ENCODE data around the gene EPS8L2. TPM values are rescaled to one million over a fixed set of nuclear protein-coding genes. Genes with fewer than 3 reads are reported as not detected.

EPS8L2 gene
- total and polyA plus RNA-seq, 9 of the 15 experiments (the other 6 are each of a cell fraction or from before 2014, with no cell fraction given): 0.75 to 17.0 (median 3.7) TPM

DNA sequence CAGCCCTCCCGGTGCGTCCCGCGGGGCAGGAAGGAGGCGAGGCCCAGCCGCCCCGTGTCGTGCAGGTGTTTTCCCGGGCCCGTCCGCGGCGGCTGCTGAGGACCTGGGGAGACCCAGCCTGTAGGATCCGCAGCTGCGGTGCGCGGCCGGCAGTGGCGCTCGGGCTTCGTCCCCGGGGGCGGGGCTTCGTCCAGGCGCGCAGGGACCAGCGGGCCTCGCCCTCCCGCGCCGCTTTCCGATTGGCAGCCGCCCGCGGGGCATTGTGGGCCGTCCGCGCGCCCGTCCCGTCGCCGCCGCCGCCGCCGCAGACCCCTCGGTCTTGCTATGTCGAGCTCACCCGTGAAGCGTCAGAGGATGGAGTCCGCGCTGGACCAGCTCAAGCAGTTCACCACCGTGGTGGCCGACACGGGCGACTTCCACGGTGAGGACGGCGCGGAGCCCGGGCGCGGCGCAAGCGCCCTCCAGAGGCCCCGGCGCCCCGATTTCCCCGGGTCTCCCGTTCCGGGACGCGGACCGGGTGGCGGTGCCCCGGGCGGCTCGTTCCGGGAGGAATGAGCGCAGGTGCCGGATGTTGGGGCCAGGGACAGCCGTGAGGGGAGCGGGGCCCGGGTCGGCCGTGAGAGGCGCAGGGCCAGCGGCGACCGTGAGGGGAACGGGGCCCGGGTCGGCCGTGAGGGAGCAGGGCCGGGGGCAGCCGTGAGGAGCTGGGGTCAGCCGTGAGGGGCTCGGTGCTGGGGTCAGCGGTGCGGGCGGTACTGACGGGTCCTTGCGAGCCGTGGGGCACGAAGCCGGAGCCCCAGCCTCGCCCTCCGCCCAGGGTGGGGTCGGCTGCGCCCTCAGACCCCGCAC, 41.4 kb downstream of the EPS8L2 start, which contains the start of gene TALDO1 (continued):
- TF ChIP-seq TOE1 (IDR thresholded peaks at IDR 0.05; ENCODE audit: borderline replicate concordance): no peak
- TF ChIP-seq TOE1 (CRISPR knock-in tag; IDR thresholded peaks at IDR 0.05; ENCODE audit: borderline replicate concordance, low read depth): no peak
- no peak for TF ChIP-seq ZSCAN29 (IDR thresholded peaks at IDR 0.05)
- 0 out of 2 replicates have a peak, but pooled peaks have one; percentile 61 for TF ChIP-seq RBM14 (IDR thresholded peaks at IDR 0.05; ENCODE audit: borderline replicate concordance, insufficient read depth, low read depth, low read length)
- no peak for TF ChIP-seq SMARCE1 (IDR thresholded peaks at IDR 0.05)
- TF ChIP-seq PTTG1 (tag; IDR thresholded peaks at IDR 0.05; ENCODE audit: low read depth): no peak
- TF ChIP-seq SMARCA5 (IDR thresholded peaks at IDR 0.05): no peak
- TF ChIP-seq, protein P1, sequence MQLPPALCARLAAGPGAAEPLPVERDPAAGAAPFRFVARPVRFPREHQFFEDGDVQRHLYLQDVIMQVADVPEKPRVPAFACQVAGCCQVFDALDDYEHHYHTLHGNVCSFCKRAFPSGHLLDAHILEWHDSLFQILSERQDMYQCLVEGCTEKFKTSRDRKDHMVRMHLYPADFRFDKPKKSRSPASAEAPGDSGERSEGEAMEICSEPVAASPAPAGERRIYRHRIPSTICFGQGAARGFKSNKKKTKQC (CRISPR knock-in tag; IDR thresholded peaks at IDR 0.05): no peak; the same call in none of the 2 replicates
- no peak for TF ChIP-seq SNRNP70 (optimal IDR thresholded peaks at IDR 0.05; ENCODE audit: low read depth, low read length)
- TF ChIP-seq FOXP1 (CRISPR knock-in tag; IDR thresholded peaks at IDR 0.05): peak; percentile 62; the same call in 1 of the 2 replicates
- TF ChIP-seq DNMT1 (IDR thresholded peaks at IDR 0.05): no peak
- no peak for TF ChIP-seq PRMT5 (CRISPR knock-in tag; IDR thresholded peaks at IDR 0.05)
- no peak for TF ChIP-seq NEUROD1 (IDR thresholded peaks at IDR 0.05; ENCODE audit: borderline replicate concordance, low read depth, low read length, partially characterized antibody)
- TF ChIP-seq, protein P2, sequence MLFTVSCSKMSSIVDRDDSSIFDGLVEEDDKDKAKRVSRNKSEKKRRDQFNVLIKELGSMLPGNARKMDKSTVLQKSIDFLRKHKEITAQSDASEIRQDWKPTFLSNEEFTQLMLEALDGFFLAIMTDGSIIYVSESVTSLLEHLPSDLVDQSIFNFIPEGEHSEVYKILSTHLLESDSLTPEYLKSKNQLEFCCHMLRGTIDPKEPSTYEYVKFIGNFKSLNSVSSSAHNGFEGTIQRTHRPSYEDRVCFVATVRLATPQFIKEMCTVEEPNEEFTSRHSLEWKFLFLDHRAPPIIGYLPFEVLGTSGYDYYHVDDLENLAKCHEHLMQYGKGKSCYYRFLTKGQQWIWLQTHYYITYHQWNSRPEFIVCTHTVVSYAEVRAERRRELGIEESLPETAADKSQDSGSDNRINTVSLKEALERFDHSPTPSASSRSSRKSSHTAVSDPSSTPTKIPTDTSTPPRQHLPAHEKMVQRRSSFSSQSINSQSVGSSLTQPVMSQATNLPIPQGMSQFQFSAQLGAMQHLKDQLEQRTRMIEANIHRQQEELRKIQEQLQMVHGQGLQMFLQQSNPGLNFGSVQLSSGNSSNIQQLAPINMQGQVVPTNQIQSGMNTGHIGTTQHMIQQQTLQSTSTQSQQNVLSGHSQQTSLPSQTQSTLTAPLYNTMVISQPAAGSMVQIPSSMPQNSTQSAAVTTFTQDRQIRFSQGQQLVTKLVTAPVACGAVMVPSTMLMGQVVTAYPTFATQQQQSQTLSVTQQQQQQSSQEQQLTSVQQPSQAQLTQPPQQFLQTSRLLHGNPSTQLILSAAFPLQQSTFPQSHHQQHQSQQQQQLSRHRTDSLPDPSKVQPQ (CRISPR knock-in tag; IDR thresholded peaks at IDR 0.05; ENCODE audit: borderline replicate concordance): no peak
- no peak for TF ChIP-seq PYGO2 (tag; IDR thresholded peaks at IDR 0.05)
- TF ChIP-seq ZNF431 (CRISPR knock-in tag; IDR thresholded peaks at IDR 0.05): no peak
- TF ChIP-seq, protein P3, sequence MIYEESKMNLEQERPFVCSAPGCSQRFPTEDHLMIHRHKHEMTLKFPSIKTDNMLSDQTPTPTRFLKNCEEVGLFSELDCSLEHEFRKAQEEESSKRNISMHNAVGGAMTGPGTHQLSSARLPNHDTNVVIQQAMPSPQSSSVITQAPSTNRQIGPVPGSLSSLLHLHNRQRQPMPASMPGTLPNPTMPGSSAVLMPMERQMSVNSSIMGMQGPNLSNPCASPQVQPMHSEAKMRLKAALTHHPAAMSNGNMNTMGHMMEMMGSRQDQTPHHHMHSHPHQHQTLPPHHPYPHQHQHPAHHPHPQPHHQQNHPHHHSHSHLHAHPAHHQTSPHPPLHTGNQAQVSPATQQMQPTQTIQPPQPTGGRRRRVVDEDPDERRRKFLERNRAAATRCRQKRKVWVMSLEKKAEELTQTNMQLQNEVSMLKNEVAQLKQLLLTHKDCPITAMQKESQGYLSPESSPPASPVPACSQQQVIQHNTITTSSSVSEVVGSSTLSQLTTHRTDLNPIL (CRISPR knock-in tag; IDR thresholded peaks at IDR 0.05): no peak
- TF ChIP-seq, protein P4, sequence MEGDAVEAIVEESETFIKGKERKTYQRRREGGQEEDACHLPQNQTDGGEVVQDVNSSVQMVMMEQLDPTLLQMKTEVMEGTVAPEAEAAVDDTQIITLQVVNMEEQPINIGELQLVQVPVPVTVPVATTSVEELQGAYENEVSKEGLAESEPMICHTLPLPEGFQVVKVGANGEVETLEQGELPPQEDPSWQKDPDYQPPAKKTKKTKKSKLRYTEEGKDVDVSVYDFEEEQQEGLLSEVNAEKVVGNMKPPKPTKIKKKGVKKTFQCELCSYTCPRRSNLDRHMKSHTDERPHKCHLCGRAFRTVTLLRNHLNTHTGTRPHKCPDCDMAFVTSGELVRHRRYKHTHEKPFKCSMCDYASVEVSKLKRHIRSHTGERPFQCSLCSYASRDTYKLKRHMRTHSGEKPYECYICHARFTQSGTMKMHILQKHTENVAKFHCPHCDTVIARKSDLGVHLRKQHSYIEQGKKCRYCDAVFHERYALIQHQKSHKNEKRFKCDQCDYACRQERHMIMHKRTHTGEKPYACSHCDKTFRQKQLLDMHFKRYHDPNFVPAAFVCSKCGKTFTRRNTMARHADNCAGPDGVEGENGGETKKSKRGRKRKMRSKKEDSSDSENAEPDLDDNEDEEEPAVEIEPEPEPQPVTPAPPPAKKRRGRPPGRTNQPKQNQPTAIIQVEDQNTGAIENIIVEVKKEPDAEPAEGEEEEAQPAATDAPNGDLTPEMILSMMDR (IDR thresholded peaks at IDR 0.05 in 2 of 3, conservative IDR thresholded peaks at IDR 0.05 in 1 of 3; ENCODE audit: insufficient read depth in 2 of 3, low read depth in 1 of 3, low read length in 3 of 3): peak in 2 of 3 experiments; percentile 21 to 32; a peak in 3 of 6 replicates
- TF ChIP-seq PPARD (CRISPR knock-in tag; IDR thresholded peaks at IDR 0.05): no peak
- TF ChIP-seq ZEB2 (IDR thresholded peaks at IDR 0.05): no peak
- no peak for TF ChIP-seq COPS2 (conservative IDR thresholded peaks at IDR 0.05)
- no peak for TF ChIP-seq CBX1 (IDR thresholded peaks at IDR 0.05; ENCODE audit: low read depth)
- no peak for TF ChIP-seq ZFP1 (CRISPR knock-in tag; IDR thresholded peaks at IDR 0.05)
